BE2C (cell line): ENCODE data around the gene CAMK1.

ENCODE experiments used
- DNase-seq: peaks from one replicate; pipeline ENCODE4 v3.0.0-alpha.2; 2020
- H3K27me3 ChIP-seq: fragments of 250-450 bp; sonication (Bioruptor Pico); 2 replicates; pipeline ENCODE4 v1.5.1; 2020; ENCODE audit warnings: mild to moderate bottlenecking
- H3K36me3 ChIP-seq: fragments of 250-450 bp; sonication (Bioruptor Pico); 2 replicates; pipeline ENCODE4 v1.5.1; 2020; ENCODE audit warnings: mild to moderate bottlenecking
- H3K4me1 ChIP-seq: fragments of 250-450 bp; sonication (Bioruptor Pico); 2 replicates; pipeline ENCODE4 v1.5.1; 2020
- H3K4me3 ChIP-seq: 2 replicates; pipeline ENCODE4 v1.5.1; 2011; ENCODE audit warnings: low read depth, low read length
- H3K9me3 ChIP-seq: fragments of 250-450 bp; sonication (Bioruptor Pico); 2 replicates; pipeline ENCODE4 v1.5.1; 2020
- TF ChIP-seq, protein P1 (sequence below): IDR thresholded peaks from 2 replicates; pipeline ENCODE4 v1.5.1; 2012; ENCODE audit warnings: mild to moderate bottlenecking, low read depth, low read length

The CAMK1 gene

DNA sequence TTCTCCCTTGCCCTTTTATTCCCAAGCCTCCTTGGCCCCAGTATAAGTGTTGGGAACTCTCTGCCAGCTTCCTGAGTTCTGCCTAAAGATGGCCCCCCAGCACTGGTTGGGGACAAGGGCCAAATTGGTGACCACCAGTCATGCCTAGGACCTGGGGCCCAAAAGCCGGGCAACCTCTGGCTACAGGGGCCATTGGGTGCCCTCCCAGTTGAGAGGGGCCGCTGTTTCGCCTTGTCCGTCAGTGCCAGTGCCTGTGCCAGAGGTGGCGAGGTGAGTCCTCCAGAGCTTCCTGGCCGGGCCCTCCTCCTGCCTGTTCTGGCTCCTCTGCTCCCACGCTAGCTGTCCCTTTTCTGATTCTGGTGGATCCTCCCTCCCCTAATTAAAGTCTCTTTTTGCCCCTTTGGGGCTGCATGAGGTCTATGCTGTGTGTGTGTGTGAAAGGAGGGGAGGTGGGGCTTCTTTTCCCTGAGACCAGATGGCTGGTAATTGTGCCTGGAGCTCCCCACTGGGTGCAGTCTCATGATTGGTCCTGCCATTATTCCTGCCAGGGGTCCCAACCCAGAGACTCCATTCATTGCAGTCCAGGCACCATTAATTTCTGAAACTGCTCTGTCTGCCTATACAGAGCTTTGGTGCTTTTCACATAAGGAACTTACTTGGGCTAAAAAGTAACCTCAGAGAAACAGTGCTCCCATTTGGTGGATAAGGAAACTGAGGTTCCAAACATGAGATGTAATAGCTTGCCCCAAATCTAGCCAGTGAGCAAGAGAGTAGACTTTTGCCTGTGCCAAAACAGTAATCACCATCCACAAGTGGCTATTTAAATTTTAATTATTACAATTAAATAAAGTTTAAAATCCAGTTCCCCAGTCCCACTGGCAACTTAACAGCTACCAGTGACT, 37.2 kb upstream of the CAMK1 start:
- H3K36me3 ChIP-seq, result peaks cover 12% of the 10 kb centered on the region
- no peak for DNase-seq
- TF ChIP-seq, protein P1, sequence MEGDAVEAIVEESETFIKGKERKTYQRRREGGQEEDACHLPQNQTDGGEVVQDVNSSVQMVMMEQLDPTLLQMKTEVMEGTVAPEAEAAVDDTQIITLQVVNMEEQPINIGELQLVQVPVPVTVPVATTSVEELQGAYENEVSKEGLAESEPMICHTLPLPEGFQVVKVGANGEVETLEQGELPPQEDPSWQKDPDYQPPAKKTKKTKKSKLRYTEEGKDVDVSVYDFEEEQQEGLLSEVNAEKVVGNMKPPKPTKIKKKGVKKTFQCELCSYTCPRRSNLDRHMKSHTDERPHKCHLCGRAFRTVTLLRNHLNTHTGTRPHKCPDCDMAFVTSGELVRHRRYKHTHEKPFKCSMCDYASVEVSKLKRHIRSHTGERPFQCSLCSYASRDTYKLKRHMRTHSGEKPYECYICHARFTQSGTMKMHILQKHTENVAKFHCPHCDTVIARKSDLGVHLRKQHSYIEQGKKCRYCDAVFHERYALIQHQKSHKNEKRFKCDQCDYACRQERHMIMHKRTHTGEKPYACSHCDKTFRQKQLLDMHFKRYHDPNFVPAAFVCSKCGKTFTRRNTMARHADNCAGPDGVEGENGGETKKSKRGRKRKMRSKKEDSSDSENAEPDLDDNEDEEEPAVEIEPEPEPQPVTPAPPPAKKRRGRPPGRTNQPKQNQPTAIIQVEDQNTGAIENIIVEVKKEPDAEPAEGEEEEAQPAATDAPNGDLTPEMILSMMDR, result no peak

DNA sequence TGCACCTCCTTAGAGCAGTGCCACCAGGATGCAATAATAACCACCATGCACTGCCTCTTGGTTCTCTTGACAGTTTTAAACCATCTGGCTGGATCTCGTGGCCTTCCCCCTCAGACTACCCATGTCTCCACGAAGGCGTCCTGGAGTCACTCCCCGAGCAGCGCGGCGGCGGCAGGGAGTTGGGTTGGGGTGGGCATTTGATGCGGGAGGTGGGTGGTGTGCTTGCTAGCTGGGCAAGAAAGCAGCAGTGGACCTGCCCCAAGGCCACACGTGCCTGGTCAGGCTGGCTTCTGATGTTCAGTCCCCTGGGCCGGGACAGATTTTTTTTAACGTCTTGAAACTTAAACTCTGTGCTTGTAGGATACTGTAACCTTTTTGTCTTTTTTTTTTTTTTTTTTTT, 36.4 kb upstream of the CAMK1 start:
- Histone ChIP-seq H3K9me3 (no peaks in the 10 kb centered on the region), H3K36me3 (peaks cover 12% of the 10 kb centered on the region), H3K4me1 (no peaks in the 10 kb centered on the region), H3K4me3 (no peak overlapping the region), H3K27me3 (no peaks in the 10 kb centered on the region)
- DNase-seq, result no peak
- TF ChIP-seq, protein P1, result no peak

More for the DNA sequence above, 37.2 kb upstream of the CAMK1 start:
- Histone ChIP-seq H3K4me1 (no peaks in the 10 kb centered on the region), H3K4me3 (no peak overlapping the region), H3K9me3 (no peaks in the 10 kb centered on the region), H3K27me3 (no peaks in the 10 kb centered on the region)

DNA sequence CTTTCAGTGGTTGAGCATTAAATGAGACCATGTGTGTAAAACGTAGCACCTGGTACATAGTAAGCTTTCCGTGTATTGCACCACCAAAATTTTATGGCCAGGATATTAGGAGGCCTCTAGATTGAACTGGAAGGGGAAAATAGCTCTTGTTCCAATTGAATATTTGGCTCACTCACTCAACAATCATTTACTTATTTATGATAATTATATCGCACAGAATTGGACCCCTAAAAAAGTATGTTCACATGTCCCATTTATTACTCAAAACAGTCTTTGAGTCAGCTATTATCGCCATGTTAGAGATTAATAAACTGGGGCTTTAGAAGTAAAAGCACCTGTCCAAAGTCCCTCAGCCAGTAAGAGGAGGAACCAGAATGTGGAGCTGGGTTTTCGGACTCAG, 35.2 kb upstream of the CAMK1 start:
- TF ChIP-seq, protein P1, result no peak
- Histone ChIP-seq H3K27me3 (no peaks in the 10 kb centered on the region), H3K4me3 (no peak overlapping the region), H3K4me1 (no peaks in the 10 kb centered on the region), H3K9me3 (no peaks in the 10 kb centered on the region), H3K36me3 (peaks cover 13% of the 10 kb centered on the region)
- no peak for DNase-seq

DNA sequence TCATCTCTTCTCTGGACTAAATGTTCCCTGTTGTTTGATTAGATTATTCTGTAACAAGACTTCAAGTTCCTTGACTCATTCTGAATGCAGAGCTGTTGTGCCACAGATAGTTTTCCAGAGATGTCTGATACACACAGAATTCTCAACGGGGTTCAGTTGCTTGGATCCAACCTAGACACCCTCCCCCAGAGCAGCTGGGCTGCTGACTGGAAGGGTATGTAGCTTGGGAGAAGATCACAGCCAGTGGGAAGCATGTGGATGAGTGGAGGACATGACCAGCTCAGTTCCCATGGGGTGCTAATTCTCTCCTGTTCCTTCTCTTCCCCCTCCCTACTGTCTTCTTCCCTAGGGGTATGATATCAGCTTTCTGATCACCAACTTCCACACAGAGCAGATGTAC, 33.7 kb upstream of the CAMK1 start:
- Histone ChIP-seq H3K36me3 (peaks cover 19% of the 10 kb centered on the region), H3K4me1 (no peaks in the 10 kb centered on the region), H3K27me3 (no peaks in the 10 kb centered on the region), H3K9me3 (no peaks in the 10 kb centered on the region), H3K4me3 (no peak overlapping the region)
- no peak for DNase-seq
- TF ChIP-seq, protein P1, result no peak

DNA sequence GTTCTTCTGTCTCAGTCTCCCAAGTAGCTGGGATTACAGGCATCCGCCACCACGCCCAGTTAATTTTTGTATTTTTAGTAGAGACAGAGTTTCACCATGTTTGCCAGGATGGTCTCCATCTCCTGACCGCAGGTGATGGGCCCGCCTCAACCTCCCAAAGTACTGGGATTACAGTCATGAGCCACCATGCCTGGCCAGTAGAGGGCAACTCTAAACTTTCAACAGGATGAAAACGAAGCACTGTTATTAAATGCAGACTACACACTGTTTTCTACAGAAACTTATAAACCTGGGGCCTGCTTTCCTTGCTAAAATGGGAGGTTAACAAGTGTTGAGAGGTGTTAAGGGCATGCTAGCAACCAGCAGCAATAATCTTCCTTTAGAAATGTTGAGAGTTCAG, 30.8 kb upstream of the CAMK1 start:
- Histone ChIP-seq H3K27me3 (no peaks in the 10 kb centered on the region), H3K36me3 (peaks cover 19% of the 10 kb centered on the region), H3K4me1 (no peaks in the 10 kb centered on the region), H3K4me3 (no peak overlapping the region), H3K9me3 (no peaks in the 10 kb centered on the region)
- no peak for DNase-seq
- TF ChIP-seq, protein P1, result peak; percentile 33; the same call in 1 of the 2 replicates
